H1 (cell line): ENCODE measurements around the gene MCF2L. TPM values are rescaled to one million over a fixed set of nuclear protein-coding genes. Genes with fewer than 3 reads are reported as not detected.

Source experiments
- CTCF ChIA-PET: fragments of 300-600 bp; sonication (Branson Sonifier 250); formaldehyde crosslinking; loops from one replicate; lab custom pipeline; 2021; ENCODE audit not compliant: partially characterized antibody; lab: Charles Lee
- POLR2A ChIA-PET: fragments of 300-600 bp; sonication (Branson Sonifier 250); formaldehyde crosslinking; loops from one replicate; lab custom pipeline; 2021; ENCODE audit warnings: inconsistent platforms; ENCODE audit not compliant: partially characterized antibody; lab: Charles Lee
- DNase-seq, 2 experiments: peaks; one replicate each; pipeline versions ENCODE4 v3.0.0 to v3.0.0-alpha.2; 2010 to 2022; ENCODE audit warnings: low spot score in 2 of 2, low read depth in 1 of 2, mixed read lengths in 1 of 2
- FAIRE-seq: peaks from 2 replicates; lab custom pipeline; 2011; peaks lifted over from hg19 to GRCh38; lab: Jason Lieb, UNC
- H2AFZ ChIP-seq: 2 replicates; pipeline ENCODE4 v1.8.1; 2012; ENCODE audit warnings: low read length, inconsistent platforms
- H2AK5ac ChIP-seq: 2 replicates; pipeline ENCODE4 v1.6.1; 2013; ENCODE audit warnings: low read depth, low read length
- H2BK120ac ChIP-seq: replicated peaks from 2 replicates; pipeline ENCODE3; 2013; ENCODE audit warnings: low read depth, low read length, inconsistent platforms
- H2BK12ac ChIP-seq: 2 replicates; pipeline ENCODE4 v1.6.1; 2013; ENCODE audit warnings: low read depth, low read length
- H2BK15ac ChIP-seq: 2 replicates; pipeline ENCODE4 v1.6.1; 2013; ENCODE audit warnings: low read length
- H2BK20ac ChIP-seq: 2 replicates; pipeline ENCODE4 v1.6.1; 2013; ENCODE audit warnings: low read length
- H2BK5ac ChIP-seq: 2 replicates; pipeline ENCODE4 v1.6.1; 2013; ENCODE audit warnings: low read depth, low read length
- H3K14ac ChIP-seq: 2 replicates; pipeline ENCODE4 v1.6.1; 2013; ENCODE audit warnings: inconsistent platforms; ENCODE audit not compliant: insufficient read length
- H3K18ac ChIP-seq: 2 replicates; pipeline ENCODE4 v1.6.1; 2013; ENCODE audit warnings: low read length; ENCODE audit errors: extremely low read depth
- H3K23ac ChIP-seq: 2 replicates; pipeline ENCODE4 v1.6.1; 2013; ENCODE audit warnings: inconsistent platforms; ENCODE audit not compliant: insufficient read length
- H3K23me2 ChIP-seq: 2 replicates; pipeline ENCODE4 v1.6.1; 2013; ENCODE audit warnings: low read depth, low read length
- H3K27ac ChIP-seq: 2 replicates; pipeline ENCODE4 v1.6.1; 2011; ENCODE audit warnings: low read depth, low read length, inconsistent platforms
- H3K27me3 ChIP-seq, 4 experiments: replicated peaks in 1 of 4; 1 replicate in 1 of 4; 2 replicates in 3 of 4; pipeline versions ENCODE4 v1.6.1 to v1.8.1; 2011 to 2013; ENCODE audit warnings: low read length in 3 of 4, mild to moderate bottlenecking in 3 of 4, inconsistent platforms in 2 of 4, mixed read lengths in 2 of 4, moderate library complexity in 1 of 4; ENCODE audit not compliant: control insufficient read depth in 3 of 4, insufficient read depth in 3 of 4; ENCODE audit errors: extremely low read depth in 1 of 4
- H3K36me3 ChIP-seq, 4 experiments: 2 replicates each; pipeline versions ENCODE4 v1.6.1 to v1.8.1; 2011 to 2013; ENCODE audit warnings: mild to moderate bottlenecking in 4 of 4, low read length in 3 of 4, moderate library complexity in 2 of 4, control low read depth in 1 of 4, inconsistent platforms in 1 of 4; ENCODE audit not compliant: insufficient read depth in 4 of 4, control insufficient read depth in 2 of 4
- H3K4ac ChIP-seq: replicated peaks from 2 replicates; pipeline ENCODE3; 2013; ENCODE audit warnings: low read length, low read depth, mixed read lengths, inconsistent platforms; ENCODE audit not compliant: insufficient read length
- H3K4me1 ChIP-seq, 4 experiments: replicated peaks in 1 of 4; 1 replicate in 1 of 4; 2 replicates in 3 of 4; pipeline versions ENCODE4 v1.6.1 to v1.8.1; 2011 to 2013; ENCODE audit warnings: low read length in 3 of 4, inconsistent platforms in 2 of 4, mixed read lengths in 1 of 4; ENCODE audit not compliant: insufficient read depth in 4 of 4, control insufficient read depth in 3 of 4
- H3K4me2 ChIP-seq, 2 experiments: 2 replicates each; pipeline versions ENCODE4 v1.6.1 to v1.8.1; 2011 to 2013; ENCODE audit warnings: low read depth in 2 of 2, low read length in 2 of 2, control low read depth in 1 of 2, inconsistent platforms in 1 of 2, mild to moderate bottlenecking in 1 of 2; ENCODE audit not compliant: insufficient read depth in 1 of 2
- H3K4me3 ChIP-seq, 4 experiments: fragments of 200-600, 300-600 bp in 1 of 4; sonication (generic), shearing (Covaris generic), sonication (Bioruptor Twin) in 1 of 4; 2 replicates each; pipeline versions ENCODE4 v1.5.1 to v1.8.1; 2011 to 2016; ENCODE audit warnings: low read length in 4 of 4, low read depth in 3 of 4, control low read depth in 2 of 4, inconsistent platforms in 2 of 4, mild to moderate bottlenecking in 2 of 4, mixed read lengths in 1 of 4, moderate library complexity in 1 of 4; ENCODE audit not compliant: insufficient read depth in 2 of 4; ENCODE audit errors: extremely low read depth in 1 of 4
- H3K56ac ChIP-seq: replicated peaks from 2 replicates; pipeline ENCODE3; 2013; ENCODE audit warnings: low read depth, mild to moderate bottlenecking, mixed read lengths, low read length, inconsistent platforms; ENCODE audit not compliant: insufficient read length
- H3K79me1 ChIP-seq: 2 replicates; pipeline ENCODE4 v1.6.1; 2013; ENCODE audit warnings: low read depth, low read length, control low read depth
- H3K79me2 ChIP-seq, 2 experiments: 2 replicates each; pipeline versions ENCODE4 v1.6.1 to v1.8.1; 2012 to 2013; ENCODE audit warnings: low read length in 2 of 2, mild to moderate bottlenecking in 2 of 2, inconsistent platforms in 1 of 2; ENCODE audit not compliant: insufficient read depth in 2 of 2, control insufficient read depth in 1 of 2
- H3K9ac ChIP-seq, 4 experiments: replicated peaks in 1 of 4; 1 replicate in 1 of 4; 2 replicates in 3 of 4; pipeline versions ENCODE4 v1.6.1 to v1.8.1; 2011 to 2013; ENCODE audit warnings: low read depth in 3 of 4, low read length in 3 of 4, control low read depth in 2 of 4, mild to moderate bottlenecking in 2 of 4, moderate library complexity in 2 of 4, inconsistent platforms in 1 of 4; ENCODE audit errors: extremely low read depth in 1 of 4
- H3K9me3 ChIP-seq, 2 experiments: 2 replicates each; pipeline versions ENCODE4 v1.6.1 to v1.8.1; 2012 to 2013; ENCODE audit warnings: mild to moderate bottlenecking in 2 of 2, moderate library complexity in 2 of 2, control low read depth in 1 of 2, inconsistent platforms in 1 of 2, low read depth in 1 of 2, low read length in 1 of 2, mixed read lengths in 1 of 2; ENCODE audit not compliant: insufficient read depth in 2 of 2
- H4K20me1 ChIP-seq, 2 experiments: replicated peaks in 1 of 2; 2 replicates each; pipeline versions ENCODE3 to v1.8.1; 2011 to 2013; ENCODE audit warnings: inconsistent platforms in 2 of 2, low read length in 2 of 2, mild to moderate bottlenecking in 1 of 2; ENCODE audit not compliant: insufficient read depth in 2 of 2, control insufficient read depth in 1 of 2
- H4K5ac ChIP-seq: 2 replicates; pipeline ENCODE4 v1.6.1; 2013; ENCODE audit warnings: low read length, low read depth, mixed read lengths, inconsistent platforms; ENCODE audit not compliant: insufficient read length
- H4K8ac ChIP-seq: 2 replicates; pipeline ENCODE4 v1.8.0; 2013; ENCODE audit warnings: mild to moderate bottlenecking, moderate library complexity, low read length, inconsistent platforms; ENCODE audit not compliant: insufficient read depth; ENCODE audit errors: extremely low read depth
- H4K91ac ChIP-seq: replicated peaks from 2 replicates; pipeline ENCODE3; 2013; ENCODE audit warnings: low read length, mixed read lengths, inconsistent platforms; ENCODE audit not compliant: insufficient read length
- ATF3 ChIP-seq: IDR thresholded peaks from 2 replicates; pipeline ENCODE4 v1.6.1; 2011; ENCODE audit warnings: low read depth, mild to moderate bottlenecking, low read length; ENCODE audit not compliant: insufficient read depth
- CHD1 ChIP-seq: IDR thresholded peaks from 2 replicates; pipeline ENCODE4 v1.6.1; 2012; ENCODE audit warnings: low read depth, low read length, improper control_type of control experiment
- CHD2 ChIP-seq: IDR thresholded peaks from 2 replicates; pipeline ENCODE4 v1.6.1; 2012; ENCODE audit warnings: low read length, improper control_type of control experiment
- POLR2A ChIP-seq, 2 experiments: IDR thresholded peaks; 1 replicate in 1 of 2; 2 replicates in 1 of 2; pipeline ENCODE4 v1.6.1; 2011; ENCODE audit warnings: low read depth in 2 of 2, low read length in 2 of 2, mild to moderate bottlenecking in 2 of 2; ENCODE audit errors: control extremely low read depth in 1 of 2
- POLR2AphosphoS5 ChIP-seq: IDR thresholded peaks from 2 replicates; pipeline ENCODE4 v1.6.1; 2011; ENCODE audit warnings: low read depth, low read length
- RXRA ChIP-seq: IDR thresholded peaks from 2 replicates; pipeline ENCODE4 v1.6.1; 2011; ENCODE audit warnings: low read depth, mild to moderate bottlenecking, low read length, moderate library complexity; ENCODE audit not compliant: insufficient read depth
- TEAD4 ChIP-seq: IDR thresholded peaks from 2 replicates; pipeline ENCODE4 v1.6.1; 2012; ENCODE audit warnings: low read depth, low read length, inconsistent platforms, mixed read lengths
- USF2 ChIP-seq: IDR thresholded peaks from 2 replicates; pipeline ENCODE4 v1.6.1; 2011; ENCODE audit warnings: low read length, improper control_type of control experiment
- YY1 ChIP-seq: IDR thresholded peaks from 2 replicates; pipeline ENCODE4 v1.6.1; 2011; ENCODE audit warnings: low read depth, mild to moderate bottlenecking, low read length
- WGBS, 2 experiments: shearing (Covaris generic) in 1 of 2; methylation state at CpG; one replicate each; pipeline versions ENCODE4 v1.1.6 to v1.1.7; 2013 to 2015; ENCODE audit warnings: low lambda C conversion rate in 2 of 2, mixed read lengths in 2 of 2, inconsistent platforms in 1 of 2, low coverage in 1 of 2, missing lambda C conversion rate in 1 of 2; ENCODE audit not compliant: insufficient replicate concordance in 2 of 2, insufficient coverage in 1 of 2, insufficient read length in 1 of 2; ENCODE audit errors: extremely low coverage in 1 of 2, missing lambda C conversion rate in 1 of 2; 5-methylcytosine and 5-hydroxymethylcytosine counted together
- polyA plus RNA-seq, 7 experiments: library from polyadenylated mRNA; depleted of rRNA in 3 of 7; stranded (reverse) in 5 of 7; unstranded in 2 of 7; fragments of >200 nt in 5 of 7; fragments of 200-250 nt in 2 of 7; gene quantifications; 1 replicate in 5 of 7; 2 replicates in 1 of 7; 4 replicates in 1 of 7; pipeline versions ENCODE4 v1.2.1 to v1.2.3, GENCODE V29; 2011 to 2013; ENCODE audit warnings: missing spikeins in 2 of 7, mixed read lengths in 2 of 7
- total RNA-seq: library from RNA; stranded (reverse); fragmentation: NEBNext Ultra II Directional; extraction: Animal tissue kit (Norgen Biotek cat#: 25700); gene quantifications from 2 replicates; pipeline ENCODE4 v1.2.1, GENCODE V29; 2021
- TF ChIP-seq, protein P1 (sequence below), 3 experiments: IDR thresholded peaks; 1 replicate in 2 of 3; 2 replicates in 1 of 3; pipeline versions ENCODE4 v1.5.1 to v1.6.1; 2011; ENCODE audit warnings: low read length in 3 of 3, mild to moderate bottlenecking in 3 of 3, inconsistent platforms in 2 of 3, low read depth in 1 of 3, moderate library complexity in 1 of 3; ENCODE audit not compliant: insufficient read depth in 1 of 3; ENCODE audit errors: control extremely low read depth in 1 of 3

Gene MCF2L
- total and polyA plus RNA-seq, 2 of the 8 experiments (the other 6 are each of a cell fraction or from before 2014, with no cell fraction given), result 10.1 to 24.4 TPM

DNA sequence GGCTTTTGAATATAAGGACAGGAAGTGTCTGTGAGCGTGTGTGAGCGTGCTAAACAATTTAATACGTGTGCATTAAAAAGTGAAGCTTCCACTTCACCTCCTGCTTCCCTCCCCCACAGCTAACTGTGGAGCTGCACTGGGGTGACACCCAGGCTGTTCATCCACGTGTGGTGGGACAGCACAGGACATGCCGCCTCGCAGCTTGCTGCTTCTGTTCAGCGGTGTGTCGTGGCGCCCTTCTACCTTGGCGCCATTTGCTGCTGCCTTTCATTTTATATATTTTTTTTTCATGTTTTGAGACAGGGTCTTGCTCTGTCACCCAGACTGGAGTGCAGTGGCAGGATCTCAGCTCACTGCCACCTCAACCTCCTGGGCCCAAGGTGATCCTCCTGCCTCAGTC is 63.3 kb downstream of the MCF2L start:
- no peak overlapping the region for H3K4me2 ChIP-seq
- 93% methylated on average over 10 of the region's 10 CpGs; no CpG with 5 or more reads in 1 of the 2 experiments for WGBS, 2 experiments
- H3K79me2 ChIP-seq, result no peaks in the 10 kb centered on the region
- H3K23me2 ChIP-seq, result peaks cover 3% of the 10 kb centered on the region; the same call in 1 of the 2 replicates
- no peak overlapping the region for H2BK12ac ChIP-seq
- no peak overlapping the region for H3K14ac ChIP-seq
- peaks cover 0 to 3% (median 0%) of the 10 kb centered on the region in 4 experiments; a peak in 3 of 7 replicates for H3K4me1 ChIP-seq
- H3K27ac ChIP-seq, result no peak overlapping the region
- ChIA-PET CTCF (interaction anchor here (0.7 to 7.0 kb wide), 5 partner anchors 72 to 126 kb away, joined by 3 to 72 read pairs (median 4); no protein-coding TSS in a partner anchor), POLR2A (interaction anchor here (0.6 kb wide), 1 partner anchor 161 kb away, joined by 3 read pairs; no protein-coding TSS in a partner anchor)
- no peak for FAIRE-seq
- H2BK5ac ChIP-seq, result no peak overlapping the region
- no peak overlapping the region for H4K91ac ChIP-seq
- no peak overlapping the region for H2BK15ac ChIP-seq
- H3K9me3 ChIP-seq, result peaks cover 0 to 8% of the 10 kb centered on the region in 2 experiments; a peak in 1 of 4 replicates
- H3K18ac ChIP-seq, result no peak overlapping the region
- H3K79me1 ChIP-seq, result no peaks in the 10 kb centered on the region; the same call in 1 of the 2 replicates
- H3K4ac ChIP-seq, result no peak overlapping the region
- H3K36me3 ChIP-seq, result no peaks in the 10 kb centered on the region
- H4K5ac ChIP-seq, result no peak overlapping the region
- H3K4me3 ChIP-seq, result no peak overlapping the region
- H2BK20ac ChIP-seq, result no peak overlapping the region
- H2AK5ac ChIP-seq, result no peak overlapping the region
- no peak overlapping the region for H2AFZ ChIP-seq
- H3K9ac ChIP-seq, result no peak overlapping the region
- H2BK120ac ChIP-seq, result no peak overlapping the region
- H3K27me3 ChIP-seq, result no peaks in the 10 kb centered on the region
- no peak overlapping the region for H3K56ac ChIP-seq
- DNase-seq, result no peak
- H4K20me1 ChIP-seq, result peaks cover 0 to 7% of the 10 kb centered on the region in 2 experiments
- H3K23ac ChIP-seq, result no peak overlapping the region
- no peak overlapping the region for H4K8ac ChIP-seq
- TF ChIP-seq POLR2A (IDR thresholded peaks at IDR 0.05; ENCODE audit: control extremely low read depth in 1 of 2, low read depth in 2 of 2, low read length in 2 of 2) (no peak), CHD1 (no peak), TEAD4 (no peak), YY1 (no peak), CHD2 (no peak), USF2 (no peak), ATF3 (no peak), POLR2AphosphoS5 (no peak), RXRA (no peak)
- TF ChIP-seq, protein P1, sequence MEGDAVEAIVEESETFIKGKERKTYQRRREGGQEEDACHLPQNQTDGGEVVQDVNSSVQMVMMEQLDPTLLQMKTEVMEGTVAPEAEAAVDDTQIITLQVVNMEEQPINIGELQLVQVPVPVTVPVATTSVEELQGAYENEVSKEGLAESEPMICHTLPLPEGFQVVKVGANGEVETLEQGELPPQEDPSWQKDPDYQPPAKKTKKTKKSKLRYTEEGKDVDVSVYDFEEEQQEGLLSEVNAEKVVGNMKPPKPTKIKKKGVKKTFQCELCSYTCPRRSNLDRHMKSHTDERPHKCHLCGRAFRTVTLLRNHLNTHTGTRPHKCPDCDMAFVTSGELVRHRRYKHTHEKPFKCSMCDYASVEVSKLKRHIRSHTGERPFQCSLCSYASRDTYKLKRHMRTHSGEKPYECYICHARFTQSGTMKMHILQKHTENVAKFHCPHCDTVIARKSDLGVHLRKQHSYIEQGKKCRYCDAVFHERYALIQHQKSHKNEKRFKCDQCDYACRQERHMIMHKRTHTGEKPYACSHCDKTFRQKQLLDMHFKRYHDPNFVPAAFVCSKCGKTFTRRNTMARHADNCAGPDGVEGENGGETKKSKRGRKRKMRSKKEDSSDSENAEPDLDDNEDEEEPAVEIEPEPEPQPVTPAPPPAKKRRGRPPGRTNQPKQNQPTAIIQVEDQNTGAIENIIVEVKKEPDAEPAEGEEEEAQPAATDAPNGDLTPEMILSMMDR (IDR thresholded peaks at IDR 0.05; ENCODE audit: control extremely low read depth in 1 of 3, insufficient read depth in 1 of 3, low read depth in 1 of 3, low read length in 3 of 3), result no peak
